Tracheal epithelial cell (primary cell): ENCODE measurements around the gene PRAMEF7. TPM values are rescaled to one million over a fixed set of nuclear protein-coding genes. Genes with fewer than 3 reads are reported as not detected.

Experiments used
- total RNA-seq: library from RNA; depleted of rRNA; stranded (reverse); fragments of >200 nt; gene quantifications from 2 replicates; pipeline ENCODE4 v1.2.1, GENCODE V29; 2014

The PRAMEF7 gene
- total RNA-seq: not detected in 2 replicates

DNA sequence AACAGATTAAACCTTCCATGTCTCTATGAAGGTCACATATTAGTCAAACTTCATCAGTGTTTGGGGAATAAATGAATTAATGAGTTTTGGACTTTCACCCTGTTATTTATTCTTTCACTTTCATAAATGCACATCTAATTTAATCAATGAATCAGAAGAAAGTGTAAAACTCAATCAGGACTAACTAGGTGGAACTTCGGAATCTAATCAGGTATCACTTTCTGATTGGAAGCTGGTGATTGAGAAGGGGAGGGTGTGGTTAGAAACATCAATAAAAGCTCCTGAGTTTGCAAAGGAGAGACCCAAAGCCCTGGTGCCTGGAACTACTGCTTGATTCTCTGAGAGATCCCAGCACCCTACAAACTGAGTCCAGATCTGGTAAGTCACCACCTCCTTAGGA lies at the start of gene PRAMEF7:
TSS of gene PRAMEF7 (plus strand) at position 301 of the 400 bp plus-strand sequence. CDS start 1,083 bp downstream, outside the sequence.

DNA sequence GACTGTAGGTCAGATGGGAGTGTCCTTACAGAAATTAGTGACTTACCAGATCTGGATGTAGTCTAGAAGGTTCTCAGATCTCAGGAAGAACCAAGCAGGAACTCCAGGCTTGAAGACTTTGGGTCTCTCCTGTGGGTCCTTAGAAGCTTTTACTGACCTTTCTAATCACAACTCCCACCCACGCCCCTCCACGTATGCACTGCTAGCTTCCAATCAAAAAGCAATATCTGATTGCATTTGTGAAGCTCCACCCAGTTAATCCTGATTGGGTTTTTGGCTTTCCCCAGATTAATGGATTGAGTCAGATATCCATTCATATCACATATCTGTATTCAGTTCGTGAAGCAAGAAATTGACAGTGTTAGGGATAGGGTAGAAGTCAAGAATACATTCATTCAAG lies 30.3 kb upstream of the PRAMEF7 start, which contains the start of gene PRAMEF4:
TSS of gene PRAMEF4 (minus strand) at position 101 of the 400 bp plus-strand sequence. CDS start 2,807 bp downstream, outside the sequence.

GRCh38 chr1:12898170-12898569 lies 18.2 kb upstream of the PRAMEF7 start, which contains the start of gene PRAMEF10:
Gene PRAMEF10 (minus strand): TSS chr1:12898270. CDS start chr1:12895847, 2,423 bp downstream.

GRCh38 chr1:12947480-12947879 lies 31.1 kb downstream of the PRAMEF7 start, which contains the start of gene PRAMEF6:
Gene PRAMEF6 (minus strand): TSS chr1:12947580. CDS start chr1:12942518, 5,062 bp downstream.

Other genes with a start within 250 kb of the PRAMEF7 start
- not detected in 2 replicates for gene AADACL3, start 200.5 kb upstream of the PRAMEF7 start, total RNA-seq
- gene CFAP107, start 170.4 kb upstream of the PRAMEF7 start, total RNA-seq: not detected in 2 replicates
- gene PRAMEF12, start 142.9 kb upstream of the PRAMEF7 start, total RNA-seq: not detected in 2 replicates
- gene PRAMEF1, start 125.2 kb upstream of the PRAMEF7 start, total RNA-seq: not detected in 2 replicates
- gene PRAMEF11, start 85.2 kb upstream of the PRAMEF7 start, total RNA-seq: not detected in 2 replicates
- gene HNRNPCL1, start 67.9 kb upstream of the PRAMEF7 start, total RNA-seq: not detected in 2 replicates
- gene PRAMEF2, start 59.5 kb upstream of the PRAMEF7 start, total RNA-seq: not detected in 2 replicates
- gene PRAMEF4, start 30.4 kb upstream of the PRAMEF7 start, total RNA-seq: not detected in 2 replicates
- gene PRAMEF10, start 18.3 kb upstream of the PRAMEF7 start, total RNA-seq: not detected in 2 replicates
- not detected in 2 replicates for gene PRAMEF6, start 31.0 kb downstream of the PRAMEF7 start, total RNA-seq
- gene PRAMEF27, start 140.0 kb downstream of the PRAMEF7 start, total RNA-seq: not detected in 2 replicates
- not detected in 2 replicates for gene HNRNPCL3, start 144.2 kb downstream of the PRAMEF7 start, total RNA-seq
- gene PRAMEF25, start 154.2 kb downstream of the PRAMEF7 start, total RNA-seq: not detected in 2 replicates
- not detected in 2 replicates for gene HNRNPCL2, start 200.2 kb downstream of the PRAMEF7 start, total RNA-seq
- gene PRAMEF26, start 239.4 kb downstream of the PRAMEF7 start, total RNA-seq: not detected in 2 replicates
- gene HNRNPCL4, start 249.0 kb downstream of the PRAMEF7 start, total RNA-seq: not detected in 2 replicates